HepG2 (cell line): ENCODE results near the gene ANKS1B. TPM values are rescaled to one million over a fixed set of nuclear protein-coding genes. Genes with fewer than 3 reads are reported as not detected.

ENCODE experiments used
- ATAC-seq: fragments of 200-7000 bp; cut with Tn5 transposase; 3 replicates; pipeline ENCODE4 v1.9.1; 2020; ENCODE audit warnings: mild to moderate bottlenecking, moderate library complexity
- BruUV-seq: library from RNA; stranded (reverse); fragments of 400-500 nt; replicated peaks from 2 replicates; lab custom pipeline; 2021; lab: Mats Ljungman, UMichigan
- CTCF ChIA-PET: fragments of 300-600 bp; formaldehyde crosslinking; extraction: SDS; loops from one replicate; lab custom pipeline; 2021; ENCODE audit warnings: low total read pairs, inconsistent platforms, low intra/inter-chr PET ratio; lab: Yijun Ruan, JAX
- POLR2A ChIA-PET: fragments of 350-600 bp; sonication (Branson Sonifier 250); formaldehyde crosslinking; loops from one replicate; lab custom pipeline; 2020; ENCODE audit warnings: antibody characterized with exemption, inconsistent platforms; lab: Yijun Ruan, JAX
- DNase-seq: peaks from one replicate; pipeline ENCODE4 v3.0.0-alpha.2; 2015; ENCODE audit warnings: low spot score
- FAIRE-seq: peaks from 3 replicates; lab custom pipeline; 2011; peaks lifted over from hg19 to GRCh38; lab: Jason Lieb, UNC
- H2AFZ ChIP-seq: one replicate; pipeline ENCODE4 v1.6.1; 2011; ENCODE audit warnings: low read length, inconsistent platforms
- H3K27ac ChIP-seq: fragments of 300-600 bp; 3 replicates; pipeline ENCODE4 v1.8.0; 2011; ENCODE audit warnings: mixed run types, mild to moderate bottlenecking, mixed read lengths, low read length, inconsistent platforms; ENCODE audit not compliant: insufficient read depth; ENCODE audit errors: extremely low read length
- H3K27me3 ChIP-seq, 2 experiments: fragments of 200-600 bp in 1 of 2; 2 replicates in 1 of 2; 3 replicates in 1 of 2; pipeline versions ENCODE4 v1.6.0 to v1.8.0; 2011; ENCODE audit warnings: low read length in 2 of 2, mild to moderate bottlenecking in 2 of 2, moderate library complexity in 2 of 2, inconsistent platforms in 1 of 2; ENCODE audit not compliant: insufficient read depth in 2 of 2, control insufficient read depth in 1 of 2
- H3K36me3 ChIP-seq, 2 experiments: fragments of 200-600 bp in 1 of 2; replicated peaks in 1 of 2; 2 replicates in 1 of 2; 3 replicates in 1 of 2; pipeline versions ENCODE4 v1.5.1 to v1.8.0; 2011; ENCODE audit warnings: low read length in 2 of 2, inconsistent platforms in 1 of 2; ENCODE audit not compliant: insufficient read depth in 2 of 2, control insufficient read depth in 1 of 2
- H3K4me1 ChIP-seq: 2 replicates; pipeline ENCODE4 v1.5.1; 2012; ENCODE audit warnings: low read length, inconsistent platforms; ENCODE audit not compliant: insufficient read depth
- H3K4me2 ChIP-seq: 2 replicates; pipeline ENCODE4 v1.6.0; 2011; ENCODE audit warnings: low read depth, low read length, inconsistent platforms
- H3K4me3 ChIP-seq, 3 experiments: fragments of 200-600 bp in 1 of 3; sonication (generic), shearing (Covaris generic) in 1 of 3; replicated peaks in 1 of 3; 2 replicates each; pipeline ENCODE4 v1.5.1; 2011 to 2016; ENCODE audit warnings: low read length in 3 of 3, inconsistent platforms in 2 of 3, low read depth in 2 of 3, mild to moderate bottlenecking in 2 of 3, control low read depth in 1 of 3, mixed read lengths in 1 of 3; ENCODE audit not compliant: insufficient read depth in 1 of 3
- H3K79me2 ChIP-seq: one replicate; pipeline ENCODE4 v1.6.1; 2011; ENCODE audit warnings: low read length, inconsistent platforms; ENCODE audit not compliant: insufficient read depth
- H3K9ac ChIP-seq: 2 replicates; pipeline ENCODE4 v1.6.0; 2011; ENCODE audit warnings: mild to moderate bottlenecking, low read depth, low read length, inconsistent platforms; ENCODE audit not compliant: insufficient read depth
- H3K9me3 ChIP-seq: 2 replicates; pipeline ENCODE4 v1.5.1; 2012; ENCODE audit warnings: mild to moderate bottlenecking, low read length
- H4K20me1 ChIP-seq: 2 replicates; pipeline ENCODE4 v1.6.0; 2011; ENCODE audit warnings: inconsistent platforms, mild to moderate bottlenecking, low read length, moderate library complexity; ENCODE audit not compliant: insufficient read depth
- MAX ChIP-seq: IDR thresholded peaks from 2 replicates; pipeline ENCODE4 v1.6.1; 2012; ENCODE audit warnings: inconsistent platforms
- MBD4 ChIP-seq: IDR thresholded peaks from 2 replicates; pipeline ENCODE4 v1.6.1; 2012; ENCODE audit warnings: low read length, inconsistent platforms, borderline replicate concordance
- RFX1 ChIP-seq: fragments of 450-650 bp; IDR thresholded peaks from 2 replicates; pipeline ENCODE4 v1.6.1; 2017
- ZBTB1 ChIP-seq: sonication (generic); formaldehyde crosslinking; IDR thresholded peaks from 2 replicates; pipeline ENCODE4 v1.4.0; 2020; ENCODE audit warnings: missing genetic modification reagents, borderline replicate concordance
- ZBTB21 ChIP-seq: sonication (generic); formaldehyde crosslinking; IDR thresholded peaks from 2 replicates; pipeline ENCODE4 v1.4.0; 2020; ENCODE audit warnings: missing genetic modification reagents
- ZNF280D ChIP-seq: sonication (generic); formaldehyde crosslinking; IDR thresholded peaks from 2 replicates; pipeline ENCODE4 v1.5.1; 2020; ENCODE audit warnings: mild to moderate bottlenecking, missing genetic modification reagents
- WGBS: methylation state at CpG from one replicate; pipeline ENCODE4 v1.1.6; 2017; ENCODE audit warnings: low lambda C conversion rate; 5-methylcytosine and 5-hydroxymethylcytosine counted together
- in situ Hi-C: cut with HindIII; loops from 2 replicates; pipeline ENCODE4 v1.10.0; 2017; ENCODE audit warnings: low pct_unique_long_range_greater_than_20kb; ENCODE audit not compliant: extremely low pct_ligation_motif_present
- intact Hi-C: fragments of 100-400 bp; cut with micrococcal nuclease; formaldehyde crosslinking; loops from one replicate; pipeline ENCODE4 v1.10.0; 2022; ENCODE audit not compliant: unreplicated experiment
- polyA plus RNA-seq, 8 experiments: library from polyadenylated mRNA; depleted of rRNA in 3 of 8; stranded (reverse) in 7 of 8; unstranded in 1 of 8; fragments of >200 nt; fragmentation: Illumina TruSeq in 4 of 8; extraction: Trizol in 4 of 8; gene quantifications; 2 replicates each; pipeline versions ENCODE4 v1.2.1 to v1.2.3, GENCODE V29; 2011 to 2016; ENCODE audit warnings: low read depth in 4 of 8, missing spikeins in 1 of 8, mixed read lengths in 1 of 8; ENCODE audit not compliant: insufficient read depth in 1 of 8
- total RNA-seq, 5 experiments: library from RNA; depleted of rRNA; stranded (reverse); fragments of >200 nt; fragmentation: Illumina TruSeq; extraction: Trizol; gene quantifications; 2 replicates each; pipeline ENCODE4 v1.2.3, GENCODE V29; 2016; ENCODE audit warnings: low read depth in 1 of 5
- TF ChIP-seq, protein P1 (sequence below): sonication (generic); formaldehyde crosslinking; IDR thresholded peaks from 2 replicates; pipeline ENCODE4 v1.8.0; 2022; ENCODE audit warnings: mild to moderate bottlenecking, missing genetic modification reagents; ENCODE audit not compliant: insufficient replicate concordance
- TF ChIP-seq, protein P2 (sequence below): IDR thresholded peaks from 2 replicates; pipeline ENCODE4 v1.6.1; 2016; ENCODE audit warnings: mild to moderate bottlenecking, missing biosample characterization, missing genetic modification reagents

ANKS1B gene
- total and polyA plus RNA-seq, 2 of the 13 experiments (the other 11 are each of a cell fraction or from before 2014, with no cell fraction given): 0.15 TPM; not detected in 1

DNA sequence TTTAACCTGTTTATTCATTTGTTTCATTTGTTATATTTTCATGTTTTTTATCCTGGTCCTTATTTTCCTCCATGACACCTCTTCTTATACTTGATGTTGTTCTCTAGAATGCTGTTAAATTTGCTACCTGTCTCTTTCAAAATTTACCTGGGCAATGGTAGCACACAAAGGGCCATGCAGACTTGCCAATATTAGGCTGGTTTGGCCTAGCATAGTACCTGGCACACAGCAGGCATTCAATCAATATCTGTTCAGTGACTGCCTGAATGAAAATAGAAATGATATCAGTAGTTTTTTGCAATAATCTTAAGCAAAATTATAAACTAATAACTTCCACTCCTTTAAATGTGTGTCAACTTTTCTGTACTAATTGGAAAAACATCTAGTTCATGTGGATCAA is 1014.5 kb downstream of the ANKS1B start:
- no peaks in the 10 kb centered on the region for H3K4me1 ChIP-seq
- H3K36me3 ChIP-seq: no peaks in the 10 kb centered on the region
- intact Hi-C loops (no loop called here), in situ Hi-C loops (no loop called here)
- H3K4me2 ChIP-seq: no peak overlapping the region
- no peak overlapping the region for H3K9ac ChIP-seq
- no peaks in the 10 kb centered on the region for H3K27me3 ChIP-seq
- no peaks in the 10 kb centered on the region for H3K79me2 ChIP-seq
- no peak overlapping the region for H3K4me3 ChIP-seq
- no peak for ATAC-seq
- FAIRE-seq: no peak
- DNase-seq: no peak
- H3K9me3 ChIP-seq: no peaks in the 10 kb centered on the region
- no peak overlapping the region for H3K27ac ChIP-seq
- TF ChIP-seq, protein P1, sequence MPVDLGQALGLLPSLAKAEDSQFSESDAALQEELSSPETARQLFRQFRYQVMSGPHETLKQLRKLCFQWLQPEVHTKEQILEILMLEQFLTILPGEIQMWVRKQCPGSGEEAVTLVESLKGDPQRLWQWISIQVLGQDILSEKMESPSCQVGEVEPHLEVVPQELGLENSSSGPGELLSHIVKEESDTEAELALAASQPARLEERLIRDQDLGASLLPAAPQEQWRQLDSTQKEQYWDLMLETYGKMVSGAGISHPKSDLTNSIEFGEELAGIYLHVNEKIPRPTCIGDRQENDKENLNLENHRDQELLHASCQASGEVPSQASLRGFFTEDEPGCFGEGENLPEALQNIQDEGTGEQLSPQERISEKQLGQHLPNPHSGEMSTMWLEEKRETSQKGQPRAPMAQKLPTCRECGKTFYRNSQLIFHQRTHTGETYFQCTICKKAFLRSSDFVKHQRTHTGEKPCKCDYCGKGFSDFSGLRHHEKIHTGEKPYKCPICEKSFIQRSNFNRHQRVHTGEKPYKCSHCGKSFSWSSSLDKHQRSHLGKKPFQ (CRISPR knock-in tag): no peak
- TF ChIP-seq, protein P2, sequence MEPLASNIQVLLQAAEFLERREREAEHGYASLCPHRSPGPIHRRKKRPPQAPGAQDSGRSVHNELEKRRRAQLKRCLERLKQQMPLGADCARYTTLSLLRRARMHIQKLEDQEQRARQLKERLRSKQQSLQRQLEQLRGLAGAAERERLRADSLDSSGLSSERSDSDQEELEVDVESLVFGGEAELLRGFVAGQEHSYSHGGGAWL: no peak
- TF ChIP-seq RFX1 (no peak), ZBTB1 (CRISPR knock-in tag) (no peak)
- CTCF ChIA-PET: no interaction called here
- POLR2A ChIA-PET: no interaction called here
- no peak overlapping the region for H2AFZ ChIP-seq
- no TSS peak for BruUV-seq
- no peaks in the 10 kb centered on the region for H4K20me1 ChIP-seq

DNA sequence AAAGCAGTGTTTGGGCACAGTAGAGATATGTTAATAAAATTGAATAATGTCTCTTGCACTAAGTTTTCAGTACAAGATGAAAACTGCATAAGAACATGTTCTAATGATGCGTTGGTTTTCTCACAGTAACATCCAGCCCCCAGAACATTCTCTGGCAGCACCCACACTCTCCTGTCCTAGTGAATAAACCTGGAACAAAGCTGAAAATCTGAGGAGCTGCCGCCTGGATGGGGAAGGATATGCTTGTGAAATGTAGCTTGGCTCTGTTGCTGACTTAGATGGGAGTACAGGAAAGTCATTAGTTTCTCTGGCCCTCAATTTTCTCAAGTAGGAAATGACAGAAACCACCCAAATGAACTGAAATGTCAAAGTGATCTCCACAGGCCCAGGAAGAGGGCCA is 1015.8 kb downstream of the ANKS1B start:
- 34% methylated on average over 2 of the region's 2 CpGs for WGBS
- Histone ChIP-seq H3K4me1 (no peaks in the 10 kb centered on the region), H3K4me2 (no peak overlapping the region), H3K9me3 (no peaks in the 10 kb centered on the region), H3K4me3 (no peak overlapping the region), H3K27me3 (no peaks in the 10 kb centered on the region), H4K20me1 (no peaks in the 10 kb centered on the region), H3K79me2 (no peaks in the 10 kb centered on the region), H3K27ac (no peak overlapping the region), H3K9ac (no peak overlapping the region), H3K36me3 (no peaks in the 10 kb centered on the region), H2AFZ (no peak overlapping the region)
- intact Hi-C loops (no loop called here), in situ Hi-C loops (no loop called here)
- DNase-seq (no peak), FAIRE-seq (no peak), ATAC-seq (no peak)
- BruUV-seq: no TSS peak
- ChIA-PET CTCF (no interaction called here), POLR2A (no interaction called here)
- TF ChIP-seq ZNF280D (CRISPR knock-in tag): no peak
- TF ChIP-seq MAX: no peak
- TF ChIP-seq ZBTB21 (CRISPR knock-in tag): no peak
- no peak for TF ChIP-seq MBD4
